HG03025 (cell line): ENCODE data around the gene CD34.
A peak's percentile ranks its signal among the peaks of the same experiment; 100 is the strongest.

Source experiments
- ATAC-seq: cut with Tn5 transposase; IDR thresholded peaks from one replicate; pipeline ENCODE4 v1.9.1; 2021; ENCODE audit warnings: mild to moderate bottlenecking, moderate library complexity; ENCODE audit not compliant: unreplicated experiment, low FRiP score

CD34 gene

GRCh38 chr1:207837673-207838072 is 73.3 kb downstream of the CD34 start:
- ATAC-seq = no peak

GRCh38 chr1:207836591-207837347 is 74.2 kb downstream of the CD34 start:
- ATAC-seq = no peak

- ATAC-seq = no peak
Measured at GRCh38 chr1:207835958-207836357, 75.0 kb downstream of the CD34 start.

GRCh38 chr1:207833956-207834660 is 76.8 kb downstream of the CD34 start:
- no peak for ATAC-seq

GRCh38 chr1:207833381-207833780 is 77.5 kb downstream of the CD34 start:
- no peak for ATAC-seq

GRCh38 chr1:207832796-207833195 is 78.1 kb downstream of the CD34 start:
- ATAC-seq = no peak

GRCh38 chr1:207831517-207832327 is 79.2 kb downstream of the CD34 start:
- peak; percentile 80 for ATAC-seq
